TTC549 (cell line): Measurements from ENCODE around the gene LMF2.

Experiments
- FAIRE-seq: peaks from 2 replicates; lab custom pipeline; 2012; peaks lifted over from hg19 to GRCh38; lab: Jason Lieb, UNC

Gene LMF2

DNA sequence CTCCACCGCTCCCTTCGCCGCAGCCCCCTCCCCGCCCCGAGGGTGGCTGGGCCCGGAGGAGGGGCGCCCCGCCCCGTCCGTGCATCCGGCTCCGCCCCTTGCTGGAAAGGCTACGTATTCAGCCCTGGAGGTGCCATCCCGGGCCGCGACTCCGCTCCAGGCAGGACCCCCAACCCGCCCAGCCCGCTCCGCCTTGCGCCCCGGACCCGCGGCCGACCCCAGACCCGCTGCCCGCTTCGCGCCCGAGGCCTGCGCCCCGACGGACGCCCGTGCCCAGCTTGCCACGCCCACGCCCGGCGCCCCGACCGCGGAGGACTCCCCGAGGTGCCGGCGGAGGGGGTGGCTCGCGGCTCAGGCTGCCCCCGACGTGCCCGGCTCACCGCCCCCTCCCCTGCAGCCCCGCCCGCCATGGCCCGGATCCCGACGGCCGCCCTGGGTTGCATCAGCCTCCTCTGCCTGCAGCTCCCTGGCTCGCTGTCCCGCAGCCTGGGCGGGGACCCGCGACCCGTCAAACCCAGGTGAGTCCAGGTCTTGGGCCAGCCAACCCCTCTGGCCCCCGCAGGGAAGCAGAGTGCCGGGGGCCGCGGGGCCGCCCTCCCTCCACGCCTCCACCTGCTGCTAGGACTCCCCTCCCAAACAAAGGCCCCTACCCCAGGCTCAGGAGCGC, 25.9 kb downstream of the LMF2 start, which contains the start of gene ADM2:
Gene ADM2, plus strand, starts transcription at position 104 of the 667 bp plus-strand sequence. Its CDS starts 305 bp downstream, at position 409.
- FAIRE-seq: no peak

DNA sequence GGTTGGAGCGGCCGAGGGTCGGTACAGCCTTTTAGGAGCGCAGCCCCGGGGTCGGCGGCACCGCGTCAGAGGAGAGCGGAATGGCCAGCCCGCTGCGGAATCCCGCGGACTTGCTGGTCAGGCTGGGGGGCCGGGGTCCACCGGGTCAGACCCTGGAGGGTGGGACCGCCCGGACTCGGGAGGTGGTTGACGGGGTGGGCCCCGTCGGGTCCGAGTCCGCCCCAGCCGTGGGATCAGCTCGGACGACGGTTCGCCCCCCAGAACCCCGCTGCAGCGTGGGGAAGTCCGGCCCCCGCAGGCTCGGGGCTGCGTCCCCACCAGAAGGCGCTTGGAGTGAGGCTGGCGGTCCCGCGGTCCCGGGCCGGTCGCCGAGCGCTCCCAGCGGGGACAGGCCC, 26.5 kb downstream of the LMF2 start:
- no peak for FAIRE-seq

DNA sequence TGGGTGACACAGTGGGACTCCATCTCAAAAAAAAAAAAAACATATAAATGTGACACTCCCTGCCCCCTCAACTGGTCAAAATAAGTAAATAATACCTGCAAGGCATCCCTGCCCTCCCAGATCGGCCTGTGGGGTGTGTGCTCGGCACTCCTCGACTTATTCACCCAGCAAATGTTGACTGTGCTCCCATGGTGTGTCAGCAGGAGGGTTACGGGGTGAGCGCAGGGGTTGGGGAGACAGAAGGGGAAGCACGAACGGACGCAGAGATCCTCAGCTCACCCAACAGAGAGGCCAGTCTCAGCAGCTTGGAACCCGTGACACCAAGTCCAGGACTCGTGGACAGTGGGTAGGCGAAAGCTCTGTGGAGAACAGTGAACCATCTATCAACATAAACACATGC, 27.8 kb downstream of the LMF2 start:
- FAIRE-seq: no peak

- no peak for FAIRE-seq
Measured at GRCh38 chr22:50477923-50478322, 29.6 kb downstream of the LMF2 start.

DNA sequence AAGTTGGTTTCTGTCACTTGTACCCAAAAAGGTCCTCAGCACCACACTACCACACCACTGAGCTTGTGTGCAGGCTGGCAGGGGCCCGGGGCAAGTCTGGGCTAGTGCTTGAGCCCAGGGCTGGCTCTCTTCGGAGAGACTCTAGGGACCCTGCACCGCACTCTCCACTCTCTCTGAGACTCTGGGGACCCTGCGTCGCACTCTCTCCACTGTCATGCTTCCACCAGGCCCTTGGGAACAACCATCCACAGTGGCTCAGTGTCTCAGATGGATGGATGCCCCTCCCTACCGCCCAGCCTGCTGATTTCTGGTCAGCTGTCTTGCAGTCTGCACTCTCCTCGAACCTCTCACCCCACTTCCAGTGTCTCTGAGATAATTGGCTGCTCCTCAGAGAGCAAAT, 30.6 kb downstream of the LMF2 start:
- FAIRE-seq: no peak

GRCh38 chr22:50475652-50476002, 31.9 kb downstream of the LMF2 start:
- FAIRE-seq: no peak

DNA sequence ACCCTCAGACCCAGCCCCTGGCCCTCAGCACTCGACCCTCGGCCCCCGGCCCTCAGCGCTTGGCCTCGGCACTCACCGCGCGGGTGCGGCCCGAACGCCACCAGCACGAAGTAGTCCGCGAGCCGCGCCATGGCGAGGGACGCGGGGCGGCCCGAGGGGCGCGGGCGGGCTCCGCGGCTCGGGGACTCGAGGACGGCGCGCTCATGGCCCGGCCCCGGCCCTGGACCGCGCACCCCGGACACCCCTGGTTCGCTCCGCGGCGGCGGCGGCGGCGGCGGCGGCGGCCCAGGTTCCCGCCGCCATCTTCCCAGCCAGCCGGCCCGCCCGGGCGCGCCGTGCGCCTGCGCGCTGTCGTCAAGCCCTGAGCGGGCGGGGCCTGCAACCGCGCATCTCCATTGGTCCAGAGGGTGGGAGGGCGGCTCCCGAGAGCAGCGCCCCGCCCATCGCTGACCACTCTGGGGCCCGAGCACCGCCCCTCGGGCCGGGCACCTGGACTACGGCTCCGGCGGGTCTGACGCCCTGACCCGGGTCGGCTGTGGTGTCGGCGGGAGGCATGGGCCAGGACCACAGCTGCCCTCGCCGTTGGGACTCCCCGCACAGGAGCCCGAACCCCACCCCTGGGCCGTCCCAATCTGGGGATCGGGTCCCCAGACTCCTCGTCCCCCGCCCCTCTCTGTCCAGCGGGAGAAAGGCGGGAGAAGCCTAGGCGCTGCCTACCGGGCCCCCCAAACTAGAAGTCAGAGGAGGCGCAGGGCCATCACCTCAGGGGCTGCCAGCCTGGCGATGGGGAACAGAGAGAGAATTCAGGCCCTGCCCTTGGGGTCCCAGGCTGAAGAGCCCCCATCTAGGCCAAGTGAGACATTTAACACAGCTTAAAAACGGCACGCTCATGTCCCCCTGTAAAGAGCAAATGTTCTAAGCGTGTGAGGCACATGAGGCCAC, 32.5 kb downstream of the LMF2 start, which contains the start of gene SBF1:
Gene SBF1, minus strand, starts transcription at position 326 of the 942 bp plus-strand sequence. Its CDS starts 195 bp downstream, at position 131.
- no peak for FAIRE-seq

DNA sequence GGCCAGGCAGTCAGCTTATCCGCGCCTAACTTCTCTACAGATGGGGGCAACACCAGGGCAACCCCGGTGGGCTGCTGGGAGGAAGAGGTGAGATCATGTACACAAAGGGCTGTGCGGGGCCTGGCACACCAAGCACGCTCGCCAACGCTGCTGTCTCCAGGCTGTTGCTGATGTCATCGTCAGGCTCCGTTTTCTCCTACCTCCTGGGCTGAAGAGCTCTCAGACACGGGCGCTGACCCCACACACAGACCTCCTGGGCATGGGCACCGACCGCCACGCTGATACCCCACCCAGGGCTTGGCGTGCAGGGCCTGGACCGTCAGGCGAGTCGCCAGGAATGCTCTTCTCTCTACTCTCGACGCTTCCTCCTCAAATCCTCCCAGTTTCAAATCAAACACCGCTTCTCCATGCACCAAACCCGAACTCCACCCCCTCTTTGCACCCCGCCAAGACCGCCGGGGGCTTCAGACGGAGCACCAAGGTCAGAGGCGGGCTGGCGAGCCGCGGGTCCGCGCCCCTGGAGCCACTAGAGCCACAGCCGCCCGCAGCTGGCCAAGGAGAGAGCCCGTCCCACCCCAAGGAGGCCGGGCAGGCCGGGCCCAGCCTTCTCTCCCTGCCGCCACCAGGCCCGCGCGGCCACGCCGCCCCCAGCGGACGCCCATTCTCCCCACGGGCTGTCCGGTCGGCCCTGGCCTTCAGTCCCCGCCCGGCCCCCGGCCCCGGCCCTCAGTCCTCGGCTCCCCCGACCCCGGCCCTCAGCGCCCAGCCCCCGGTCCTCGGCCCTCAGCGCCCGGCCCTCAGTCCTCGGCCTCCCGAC, 33.4 kb downstream of the LMF2 start:
- FAIRE-seq: no peak

GRCh38 chr22:50473088-50473487, 34.4 kb downstream of the LMF2 start:
- FAIRE-seq: no peak

GRCh38 chr22:50471962-50472361, 35.5 kb downstream of the LMF2 start:
- FAIRE-seq: no peak

- no peak for FAIRE-seq
Measured at GRCh38 chr22:50471197-50471847, 36.2 kb downstream of the LMF2 start.

- no peak for FAIRE-seq
Measured at GRCh38 chr22:50470491-50470890, 37.0 kb downstream of the LMF2 start.

GRCh38 chr22:50469377-50470305, 37.9 kb downstream of the LMF2 start:
- no peak for FAIRE-seq

- FAIRE-seq: no peak
Measured at GRCh38 chr22:50468626-50469025, 38.9 kb downstream of the LMF2 start.

DNA sequence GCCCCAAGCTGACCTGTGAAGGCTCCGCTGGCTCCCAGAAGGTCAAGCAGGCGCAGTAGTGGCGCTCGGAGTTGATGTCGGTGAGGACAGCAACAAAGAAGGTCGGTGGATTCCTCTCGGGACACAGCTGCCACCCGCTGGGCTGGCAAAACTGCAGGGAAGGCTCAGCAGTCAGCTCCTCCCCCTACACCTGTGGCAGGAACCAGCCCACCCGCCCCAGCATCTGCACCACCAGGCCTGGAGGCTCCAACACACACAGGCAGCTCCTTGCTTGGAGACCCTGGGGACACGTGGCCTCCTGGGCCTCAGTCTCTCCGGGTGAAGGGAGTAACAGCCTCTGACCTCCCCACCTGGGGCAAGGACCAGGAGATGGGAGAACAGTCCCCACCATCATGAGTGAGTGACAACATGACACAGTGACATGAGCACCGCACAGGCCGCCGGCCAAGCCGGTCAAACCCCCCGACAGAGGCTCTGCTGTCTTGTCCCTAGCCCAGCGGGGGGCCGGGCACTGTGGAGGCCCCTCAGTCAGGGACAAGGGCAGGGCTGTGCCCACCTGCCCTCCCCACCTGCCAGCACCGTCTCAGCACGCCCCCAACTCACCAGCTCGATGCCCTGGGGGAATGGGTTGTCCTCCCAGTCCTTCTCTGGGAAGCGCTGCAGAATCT, 39.6 kb downstream of the LMF2 start:
- no peak for FAIRE-seq

- no peak for FAIRE-seq
Measured at GRCh38 chr22:50467341-50467740, 40.2 kb downstream of the LMF2 start.

GRCh38 chr22:50465066-50465930, 42.2 kb downstream of the LMF2 start:
- FAIRE-seq: no peak

DNA sequence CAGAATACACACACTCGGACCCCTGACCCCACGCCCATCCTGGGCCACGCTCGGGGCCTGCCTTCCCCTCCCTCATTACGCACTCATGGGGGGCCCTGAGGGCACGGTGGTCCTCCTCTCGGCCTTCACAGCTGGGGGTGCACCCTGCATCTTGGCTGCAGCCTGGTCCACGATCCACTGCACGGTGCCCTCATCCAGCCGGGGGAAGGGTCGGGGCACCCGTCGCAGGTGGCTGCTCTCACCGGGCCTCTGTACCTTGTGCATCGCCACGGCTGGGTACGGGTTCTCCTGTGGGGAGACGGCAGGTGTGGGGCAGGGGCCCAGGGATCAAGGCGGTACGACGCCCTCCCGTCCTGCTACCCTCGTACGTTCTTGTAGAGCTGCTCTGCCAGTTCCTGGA, 43.1 kb downstream of the LMF2 start:
- FAIRE-seq: no peak

GRCh38 chr22:50463188-50463900, 44.2 kb downstream of the LMF2 start:
- FAIRE-seq: no peak
